ENCODE results near the gene RPTOR. TPM values are rescaled to one million over a fixed set of nuclear protein-coding genes. Genes with fewer than 3 reads are reported as not detected.

Gene RPTOR
- total and polyA plus RNA-seq, 10 of the 15 experiments (the other 5 are each of a cell fraction or from before 2014, with no cell fraction given) = 0.18 to 32.1 (median 7.8) TPM

- ChIA-PET SMC1A (ENCODE audit: uncharacterized antibody, unreplicated experiment) (no interaction called here), CTCF (no interaction called here), RAD21 (ENCODE audit: unreplicated experiment) (no interaction called here), POLR2A (no interaction called here)
- no TSS peak for BruUV-seq (replicated peaks)
- intact Hi-C loops (cut with micrococcal nuclease; ENCODE audit: unreplicated experiment) (no loop called here), in situ Hi-C loops (cut with MboI) (loop anchor here (25.0 kb wide), 1 partner anchor 224 kb away; the partner anchor contains the start of genes NDUFAF8 and TEPSIN)
- Histone ChIP-seq H3K27ac (ENCODE audit: control insufficient read depth, insufficient read depth) (no peak overlapping the region), H4K20me1 (ENCODE audit: control insufficient read depth, insufficient read depth) (no peaks in the 10 kb centered on the region), H3K4me1 (ENCODE audit: control insufficient read depth, insufficient read depth, low read length) (no peaks in the 10 kb centered on the region), H3K4me2 (ENCODE audit: control insufficient read depth, insufficient read depth) (no peak overlapping the region), H2AFZ (ENCODE audit: control insufficient read depth, low read depth, low read length) (no peak overlapping the region), H3K9ac (ENCODE audit: control insufficient read depth, insufficient read depth, low read length) (no peak overlapping the region), H3K4me3 (no peak overlapping the region), H3K36me3 (ENCODE audit: control insufficient read depth in 2 of 2, insufficient read depth in 2 of 2, low read length in 1 of 2) (no peaks in the 10 kb centered on the region), H3K9me3 (replicated peaks; ENCODE audit: control insufficient read depth, insufficient read depth, low read length) (no peaks in the 10 kb centered on the region; the same call in 1 of the 3 replicates), H3K27me3 (replicated peaks in 1 of 2; ENCODE audit: control insufficient read depth in 2 of 2, insufficient read depth in 2 of 2, low read length in 1 of 2) (peaks cover 2% of the 10 kb centered on the region in 2 experiments; a peak in 1 of 4 replicates), H3K79me2 (ENCODE audit: control insufficient read depth, insufficient read depth, low read length) (no peaks in the 10 kb centered on the region)
- TF ChIP-seq YY1 (IDR thresholded peaks at IDR 0.05; ENCODE audit: low read depth, low read length) = no peak
- no peak for TF ChIP-seq IRF5 (IDR thresholded peaks at IDR 0.05; ENCODE audit: borderline replicate concordance)
- TF ChIP-seq IRF4 (IDR thresholded peaks at IDR 0.05; ENCODE audit: low read depth, low read length) = no peak
- TF ChIP-seq CTCF (IDR thresholded peaks at IDR 0.05 in 2 of 3, conservative IDR thresholded peaks at IDR 0.05 in 1 of 3; ENCODE audit: control insufficient read depth in 2 of 3, extremely low read depth in 1 of 3, insufficient read depth in 1 of 3, low read depth in 3 of 3, low read length in 3 of 3) = no peak
- no peak for TF ChIP-seq POLR2A (IDR thresholded peaks at IDR 0.05; ENCODE audit: low read depth, low read length)
- no peak for TF ChIP-seq KAT2A (conservative IDR thresholded peaks at IDR 0.05; ENCODE audit: control insufficient read depth, low read depth, low read length)
- no peak for TF ChIP-seq FOXK2 (IDR thresholded peaks at IDR 0.05)
- TF ChIP-seq ZNF24 (IDR thresholded peaks at IDR 0.05) = no peak
- TF ChIP-seq PAX5 (IDR thresholded peaks at IDR 0.05; ENCODE audit: borderline replicate concordance, low read depth, low read length) = no peak
- no peak for TF ChIP-seq FOS (IDR thresholded peaks at IDR 0.05; ENCODE audit: borderline replicate concordance, extremely low read depth, insufficient read length)
- TF ChIP-seq ATF3 (IDR thresholded peaks at IDR 0.05; ENCODE audit: borderline replicate concordance, extremely low read depth, low read depth, low read length) = no peak
- no peak for TF ChIP-seq GABPA (IDR thresholded peaks at IDR 0.05; ENCODE audit: low read depth)
- DNase-seq (ENCODE audit: low read depth, low spot score) = no peak
- FAIRE-seq = no peak
- 23% methylated on average over 6 of the region's 6 CpGs for WGBS (ENCODE audit: insufficient coverage, insufficient replicate concordance, low lambda C conversion rate, missing lambda C conversion rate)
- no peak for ATAC-seq
Observed at GRCh38 chr17:81013642-81014041, 469.0 kb downstream of the RPTOR start.
